Activated T-cell treated with anti-CD3 and anti-CD28 coated beads for 1 hour (primary cell): ENCODE data around the gene PTGES3.
A peak's percentile ranks its signal among the peaks of the same experiment; 100 is the strongest.
"Not testable (repeated sequence)": the region's sequence is repeated elsewhere in the genome, so short reads cannot be mapped to it uniquely, and the experiment has no call there.

Source experiments
- DNase-seq: peaks from one replicate; pipeline ENCODE4 v3.0.0-alpha.2; 2020; ENCODE audit warnings: low read depth

Gene PTGES3

GRCh38 chr12:56709759-56710376 is 21.8 kb upstream of the PTGES3 start:
- DNase-seq: no peak

GRCh38 chr12:56704522-56704921 is 16.4 kb upstream of the PTGES3 start:
- DNase-seq: not testable (repeated sequence)

GRCh38 chr12:56699020-56699661 is 11.1 kb upstream of the PTGES3 start:
- DNase-seq: no peak

GRCh38 chr12:56695327-56696101 is 7.4 kb upstream of the PTGES3 start:
- no peak for DNase-seq

- DNase-seq: no peak
Observed at GRCh38 chr12:56694161-56694560, 6.1 kb upstream of the PTGES3 start.

- no peak for DNase-seq
Observed at GRCh38 chr12:56688846-56689109, 694 bp upstream of the PTGES3 start.

- DNase-seq: peak; percentile 40
Observed at GRCh38 chr12:56687223-56688128, 608 bp downstream of the PTGES3 start.

- no peak for DNase-seq
Observed at GRCh38 chr12:56684745-56685359, 3.2 kb downstream of the PTGES3 start.

- no peak for DNase-seq
Observed at GRCh38 chr12:56682323-56682722, 5.8 kb downstream of the PTGES3 start.

- DNase-seq: no peak
Observed at GRCh38 chr12:56679883-56680575, 8.1 kb downstream of the PTGES3 start.

GRCh38 chr12:56678852-56679251 is 9.2 kb downstream of the PTGES3 start:
- DNase-seq: no peak

- DNase-seq: no peak
Observed at GRCh38 chr12:56677680-56678079, 10.4 kb downstream of the PTGES3 start.

GRCh38 chr12:56676851-56677580 is 11.1 kb downstream of the PTGES3 start:
- no peak for DNase-seq

GRCh38 chr12:56671608-56672007 is 16.5 kb downstream of the PTGES3 start:
- no peak for DNase-seq

- no peak for DNase-seq
Observed at GRCh38 chr12:56670836-56671235, 17.2 kb downstream of the PTGES3 start.

- no peak for DNase-seq
Observed at GRCh38 chr12:56668197-56668457, 20.0 kb downstream of the PTGES3 start.

- no peak for DNase-seq
Observed at GRCh38 chr12:56661979-56662638, 26.0 kb downstream of the PTGES3 start.

- no peak for DNase-seq
Observed at GRCh38 chr12:56661560-56661959, 26.5 kb downstream of the PTGES3 start.

- no peak for DNase-seq
Observed at GRCh38 chr12:56658921-56659320, 29.2 kb downstream of the PTGES3 start.
